ENCODE data around the gene PCDHGB2. TPM values are rescaled to one million over a fixed set of nuclear protein-coding genes. Genes with fewer than 3 reads are reported as not detected.
"Not testable (repeated sequence)": the region's sequence is repeated elsewhere in the genome, so short reads cannot be mapped to it uniquely, and the experiment has no call there.

PCDHGB2 gene
- total and polyA plus RNA-seq, 12 donors = 0.64 to 17.0 (median 11.2) TPM

DNA sequence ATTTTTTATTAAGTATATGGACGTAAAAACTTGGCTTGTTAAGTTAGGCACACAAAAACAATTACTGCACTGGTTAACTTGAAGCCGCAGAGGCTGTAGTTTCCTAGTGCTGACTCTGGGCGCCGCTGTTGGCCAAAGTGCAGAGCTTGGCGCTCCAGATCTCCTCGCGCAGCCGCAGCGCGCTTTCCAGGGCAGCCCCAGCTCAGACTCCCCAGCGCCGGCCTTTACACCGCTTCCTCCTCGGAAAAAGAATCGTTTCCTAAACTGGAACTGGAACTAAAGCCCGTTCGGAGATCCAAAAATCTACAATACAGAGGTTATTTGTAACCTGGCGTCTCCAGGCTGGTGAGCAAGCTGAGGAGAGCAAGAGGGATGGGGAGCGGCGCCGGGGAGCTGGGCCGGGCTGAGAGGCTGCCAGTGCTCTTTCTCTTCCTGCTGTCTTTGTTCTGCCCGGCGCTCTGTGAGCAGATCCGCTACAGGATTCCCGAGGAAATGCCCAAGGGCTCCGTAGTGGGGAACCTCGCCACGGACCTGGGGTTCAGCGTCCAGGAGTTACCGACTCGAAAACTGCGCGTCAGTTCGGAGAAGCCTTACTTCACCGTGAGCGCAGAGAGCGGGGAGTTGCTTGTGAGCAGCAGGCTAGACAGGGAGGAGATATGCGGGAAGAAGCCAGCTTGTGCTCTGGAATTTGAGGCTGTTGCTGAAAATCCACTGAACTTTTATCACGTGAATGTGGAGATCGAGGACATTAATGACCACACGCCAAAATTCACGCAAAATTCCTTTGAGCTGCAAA, 38.2 kb downstream of the PCDHGB2 start, which contains the start of gene PCDHGB5:
PCDHGB5 (plus strand) TSS at position 192 of the 796 bp plus-strand sequence; CDS start at position 373, 181 bp downstream.
- peak within 1 kb of the TSS in 3 of 10 donors; percentile 44 to 49 (median 45) for H3K27ac ChIP-seq
- TF ChIP-seq, protein P1, sequence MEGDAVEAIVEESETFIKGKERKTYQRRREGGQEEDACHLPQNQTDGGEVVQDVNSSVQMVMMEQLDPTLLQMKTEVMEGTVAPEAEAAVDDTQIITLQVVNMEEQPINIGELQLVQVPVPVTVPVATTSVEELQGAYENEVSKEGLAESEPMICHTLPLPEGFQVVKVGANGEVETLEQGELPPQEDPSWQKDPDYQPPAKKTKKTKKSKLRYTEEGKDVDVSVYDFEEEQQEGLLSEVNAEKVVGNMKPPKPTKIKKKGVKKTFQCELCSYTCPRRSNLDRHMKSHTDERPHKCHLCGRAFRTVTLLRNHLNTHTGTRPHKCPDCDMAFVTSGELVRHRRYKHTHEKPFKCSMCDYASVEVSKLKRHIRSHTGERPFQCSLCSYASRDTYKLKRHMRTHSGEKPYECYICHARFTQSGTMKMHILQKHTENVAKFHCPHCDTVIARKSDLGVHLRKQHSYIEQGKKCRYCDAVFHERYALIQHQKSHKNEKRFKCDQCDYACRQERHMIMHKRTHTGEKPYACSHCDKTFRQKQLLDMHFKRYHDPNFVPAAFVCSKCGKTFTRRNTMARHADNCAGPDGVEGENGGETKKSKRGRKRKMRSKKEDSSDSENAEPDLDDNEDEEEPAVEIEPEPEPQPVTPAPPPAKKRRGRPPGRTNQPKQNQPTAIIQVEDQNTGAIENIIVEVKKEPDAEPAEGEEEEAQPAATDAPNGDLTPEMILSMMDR (IDR thresholded peaks at IDR 0.05) = peak; percentile 33 to 68 (median 62)
- H3K4me1 ChIP-seq; intact Hi-C loops (cut with DNase I): not testable (repeated sequence)
- H3K9me3 ChIP-seq = peaks cover 0 to 94% (median 49%) of the 10 kb centered on the region in 11 donors
- H3K36me3 ChIP-seq = peaks cover 0 to 31% (median under 1%) of the 10 kb centered on the region in 9 donors
- peak within 1 kb of the TSS in 7 of 10 donors; percentile 22 to 46 (median 42) for H3K4me3 ChIP-seq
- H3K27me3 ChIP-seq = peaks cover 0 to 84% (median 0%) of the 10 kb centered on the region in 7 donors
- ATAC-seq (peak; percentile 80 to 98 (median 92)), DNase-seq (peak in 1 of 2 donors; percentile 50)
- 11 to 15% methylated on average over 23 to 24 of the region's 43 CpGs for WGBS, 2 donors

DNA sequence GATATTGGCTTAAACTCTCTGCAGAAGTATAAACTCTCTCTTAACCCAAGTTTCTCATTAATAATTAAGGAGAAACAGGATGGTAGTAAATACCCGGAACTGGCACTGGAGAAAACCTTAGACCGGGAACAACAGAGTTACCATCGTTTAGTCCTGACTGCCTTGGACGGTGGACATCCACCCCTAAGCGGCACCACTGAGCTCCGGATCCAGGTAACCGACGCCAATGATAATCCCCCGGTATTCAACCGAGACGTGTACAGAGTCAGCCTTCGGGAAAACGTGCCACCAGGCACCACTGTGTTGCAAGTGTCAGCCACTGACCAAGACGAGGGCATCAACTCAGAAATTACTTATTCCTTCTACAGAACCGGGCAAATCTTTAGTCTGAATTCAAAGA, 38.8 kb downstream of the PCDHGB2 start:
- DNase-seq = no peak
- 28 to 34% methylated on average over 15 of the region's 15 CpGs for WGBS, 2 donors

DNA sequence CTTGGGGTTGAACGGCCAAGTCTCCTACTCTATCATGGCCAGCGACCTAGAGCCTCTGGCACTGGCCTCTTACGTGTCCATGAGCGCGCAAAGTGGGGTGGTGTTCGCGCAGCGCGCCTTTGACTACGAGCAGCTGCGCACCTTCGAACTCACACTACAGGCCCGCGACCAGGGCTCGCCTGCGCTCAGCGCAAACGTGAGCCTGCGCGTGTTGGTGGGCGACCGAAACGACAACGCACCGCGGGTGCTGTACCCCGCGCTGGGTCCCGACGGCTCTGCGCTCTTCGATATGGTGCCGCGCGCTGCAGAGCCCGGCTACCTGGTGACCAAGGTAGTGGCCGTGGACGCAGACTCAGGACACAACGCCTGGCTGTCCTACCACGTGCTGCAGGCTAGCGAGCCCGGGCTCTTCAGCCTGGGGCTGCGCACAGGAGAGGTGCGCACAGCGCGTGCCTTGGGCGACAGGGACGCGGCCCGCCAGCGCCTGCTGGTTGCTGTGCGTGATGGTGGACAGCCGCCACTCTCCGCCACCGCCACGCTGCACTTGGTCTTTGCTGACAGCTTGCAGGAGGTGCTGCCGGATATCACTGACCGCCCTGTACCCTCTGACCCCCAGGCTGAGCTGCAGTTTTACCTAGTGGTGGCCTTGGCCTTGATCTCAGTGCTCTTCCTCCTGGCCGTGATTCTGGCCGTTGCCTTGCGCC, 39.9 kb downstream of the PCDHGB2 start:
- intact Hi-C loops (cut with DNase I) = loop anchor here in 1 of 10 donors (10.0 kb wide), 1 partner anchor 45 kb away; the partner anchor contains the start of genes PCDHGA4, PCDHGB1 and PCDHGB2
- 33 to 34% methylated on average over 60 to 61 of the region's 61 CpGs for WGBS, 2 donors
- TF ChIP-seq, protein P1 (IDR thresholded peaks at IDR 0.05) = no peak
- Histone ChIP-seq H3K4me3 (no peak overlapping the region), H3K9me3 (peaks cover 0 to 94% (median 55%) of the 10 kb centered on the region in 11 donors), H3K27ac (no peak overlapping the region), H3K4me1 (peaks cover 0 to 5% (median 0%) of the 10 kb centered on the region in 9 donors), H3K27me3 (peaks cover 0 to 84% (median 0%) of the 10 kb centered on the region in 7 donors), H3K36me3 (peaks cover 0 to 35% (median 0%) of the 10 kb centered on the region in 9 donors)
- DNase-seq (no peak), ATAC-seq (peak in 1 of 8 donors; percentile 40)

More for the DNA sequence above, 38.8 kb downstream of the PCDHGB2 start:
- Histone ChIP-seq H3K4me1 (peaks cover 0 to 5% (median 0%) of the 10 kb centered on the region in 9 donors), H3K27me3 (peaks cover 0 to 84% (median 0%) of the 10 kb centered on the region in 7 donors), H3K36me3 (peaks cover 0 to 31% (median 0%) of the 10 kb centered on the region in 9 donors), H3K4me3 (no peak overlapping the region), H3K27ac (no peak overlapping the region), H3K9me3 (peaks cover 0 to 94% (median 51%) of the 10 kb centered on the region in 11 donors)
- intact Hi-C loops (cut with DNase I) = no loop called here
- ATAC-seq = peak in 4 of 8 donors; percentile 41 to 56 (median 50)
- TF ChIP-seq, protein P1 (IDR thresholded peaks at IDR 0.05) = peak in 2 of 9 donors; percentile 9 to 18

All from heart right ventricle (tissue), 16 donors.